Loucy (cell line): Measurements from ENCODE around the gene REP15.

Experiments
- EZH2phosphoT487 ChIP-seq: fragments of 200-600 bp; IDR thresholded peaks from 2 replicates; pipeline ENCODE4 v1.6.1; 2018; ENCODE audit warnings: antibody characterized with exemption, mild to moderate bottlenecking, moderate library complexity, borderline replicate concordance
- TF ChIP-seq, protein P1 (sequence below): fragments of 200-600 bp; sonication (generic); conservative IDR thresholded peaks from 2 replicates; pipeline ENCODE4 v1.5.1; 2014; ENCODE audit warnings: mild to moderate bottlenecking, antibody characterized with exemption, low read length

DNA sequence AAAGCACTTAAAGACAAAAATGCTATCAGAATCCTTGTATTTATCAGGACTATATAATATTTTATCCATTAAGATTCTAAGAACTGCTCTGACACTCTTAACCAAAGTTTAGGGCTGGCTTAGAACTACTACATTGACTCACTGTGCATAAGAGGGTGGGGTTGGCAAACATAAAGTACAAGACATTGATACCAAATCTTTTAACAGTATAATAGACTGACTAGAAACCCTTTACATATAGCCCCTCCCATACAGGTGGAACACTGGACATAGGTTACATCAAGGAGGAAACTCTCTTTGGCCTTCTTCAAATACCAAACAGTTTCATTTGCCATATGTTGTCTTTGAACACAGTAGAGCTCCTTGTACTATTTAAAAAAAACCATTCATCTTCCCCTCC, 15.6 kb upstream of the REP15 start:
- TF ChIP-seq, protein P1, sequence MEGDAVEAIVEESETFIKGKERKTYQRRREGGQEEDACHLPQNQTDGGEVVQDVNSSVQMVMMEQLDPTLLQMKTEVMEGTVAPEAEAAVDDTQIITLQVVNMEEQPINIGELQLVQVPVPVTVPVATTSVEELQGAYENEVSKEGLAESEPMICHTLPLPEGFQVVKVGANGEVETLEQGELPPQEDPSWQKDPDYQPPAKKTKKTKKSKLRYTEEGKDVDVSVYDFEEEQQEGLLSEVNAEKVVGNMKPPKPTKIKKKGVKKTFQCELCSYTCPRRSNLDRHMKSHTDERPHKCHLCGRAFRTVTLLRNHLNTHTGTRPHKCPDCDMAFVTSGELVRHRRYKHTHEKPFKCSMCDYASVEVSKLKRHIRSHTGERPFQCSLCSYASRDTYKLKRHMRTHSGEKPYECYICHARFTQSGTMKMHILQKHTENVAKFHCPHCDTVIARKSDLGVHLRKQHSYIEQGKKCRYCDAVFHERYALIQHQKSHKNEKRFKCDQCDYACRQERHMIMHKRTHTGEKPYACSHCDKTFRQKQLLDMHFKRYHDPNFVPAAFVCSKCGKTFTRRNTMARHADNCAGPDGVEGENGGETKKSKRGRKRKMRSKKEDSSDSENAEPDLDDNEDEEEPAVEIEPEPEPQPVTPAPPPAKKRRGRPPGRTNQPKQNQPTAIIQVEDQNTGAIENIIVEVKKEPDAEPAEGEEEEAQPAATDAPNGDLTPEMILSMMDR, result no peak
- TF ChIP-seq EZH2phosphoT487, result no peak
